Suprapubic skin (tissue), 4 donors: ENCODE results near the gene PARD3B. TPM values are rescaled to one million over a fixed set of nuclear protein-coding genes. Genes with fewer than 3 reads are reported as not detected.

Source experiments
- DNase-seq, 2 donors: peaks; one replicate each; pipeline ENCODE4 v3.0.0-alpha.2; 2019; ENCODE audit warnings: low spot score in 2 of 2
- H3K27ac ChIP-seq: fragments of 200-600 bp; sonication (generic); one replicate; pipeline ENCODE4 v1.5.1; 2019
- H3K27me3 ChIP-seq: fragments of 200-600 bp; sonication (generic); one replicate; pipeline ENCODE4 v1.5.1; 2019
- H3K36me3 ChIP-seq: fragments of 200-600 bp; sonication (generic); one replicate; pipeline ENCODE4 v1.5.1; 2019
- H3K4me1 ChIP-seq: fragments of 200-600 bp; sonication (generic); one replicate; pipeline ENCODE4 v1.5.1; 2019
- H3K4me3 ChIP-seq: fragments of 200-600 bp; sonication (generic); one replicate; pipeline ENCODE4 v1.5.1; 2019; ENCODE audit warnings: mild to moderate bottlenecking
- H3K9me3 ChIP-seq: fragments of 200-600 bp; sonication (generic); one replicate; pipeline ENCODE4 v1.5.1; 2019
- EP300 ChIP-seq: sonication (generic); formaldehyde crosslinking; IDR thresholded peaks from one replicate; pipeline ENCODE4 v1.6.1; 2017; ENCODE audit warnings: antibody characterized with exemption
- POLR2A ChIP-seq, 2 donors: fragments of 450-650 bp; IDR thresholded peaks; one replicate each; pipeline ENCODE4 v1.6.1; 2017; ENCODE audit warnings: antibody characterized with exemption in 2 of 2, mild to moderate bottlenecking in 2 of 2, moderate library complexity in 2 of 2
- POLR2AphosphoS5 ChIP-seq, 3 donors: sonication (generic); formaldehyde crosslinking; IDR thresholded peaks; one replicate each; pipeline ENCODE4 v1.6.1; 2017; ENCODE audit warnings: antibody characterized with exemption in 3 of 3
- WGBS: methylation state at CpG from one replicate; pipeline ENCODE4 v1.1.5; 2018; 5-methylcytosine and 5-hydroxymethylcytosine counted together
- total RNA-seq, 4 donors: library from RNA; depleted of rRNA; stranded (reverse); fragments of >200 nt; gene quantifications; one replicate each; pipeline ENCODE4 v1.1.0, GENCODE V29; 2016
- TF ChIP-seq, protein P1 (sequence below), 2 donors: fragments of 200-600 bp in 1 of 2; fragments of 450-650 bp in 1 of 2; sonication (generic) in 1 of 2; IDR thresholded peaks; one replicate each; pipeline ENCODE4 v1.5.1; 2016 to 2019; ENCODE audit warnings: antibody characterized with exemption in 2 of 2, mild to moderate bottlenecking in 1 of 2, moderate library complexity in 1 of 2

Gene PARD3B
- total RNA-seq, 4 donors from 2014 or later = 12.5 to 18.9 (median 15.5) TPM

GRCh38 chr2:205245001-205245400, 699.7 kb downstream of the PARD3B start:
- DNase-seq = no peak
- Histone ChIP-seq H3K36me3 (no peaks in the 10 kb centered on the region), H3K27ac (no peak overlapping the region), H3K4me3 (no peak overlapping the region), H3K27me3 (no peaks in the 10 kb centered on the region), H3K9me3 (no peaks in the 10 kb centered on the region), H3K4me1 (no peaks in the 10 kb centered on the region)
- WGBS = 34% methylated on average over 3 of the region's 3 CpGs
- no peak for TF ChIP-seq EP300
- no peak for TF ChIP-seq POLR2AphosphoS5 (IDR thresholded peaks at IDR 0.05)

DNA sequence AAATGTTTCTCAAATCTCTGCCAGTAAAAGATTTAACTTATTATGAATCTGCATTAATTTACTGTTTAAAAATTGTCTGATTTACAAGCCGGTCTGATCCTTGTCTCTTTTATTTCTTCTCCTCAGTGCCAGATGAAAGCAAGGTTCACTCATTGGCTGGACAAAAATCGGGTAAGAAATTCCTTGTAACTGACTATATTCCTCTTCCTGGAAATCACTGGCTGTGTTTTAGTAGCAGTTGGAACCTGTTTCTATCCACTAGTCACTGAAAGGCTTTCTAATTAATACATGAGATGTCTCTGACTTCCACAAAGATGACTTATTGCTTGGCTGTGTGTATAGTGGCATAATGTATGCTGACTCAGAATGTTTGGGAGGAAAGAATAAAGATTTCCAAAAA, 700.4 kb downstream of the PARD3B start:
- H3K4me1 ChIP-seq = no peaks in the 10 kb centered on the region
- no peak overlapping the region for H3K27ac ChIP-seq
- H3K27me3 ChIP-seq = no peaks in the 10 kb centered on the region
- DNase-seq = no peak
- 30% methylated on average over 2 of the region's 2 CpGs for WGBS
- no peaks in the 10 kb centered on the region for H3K36me3 ChIP-seq
- TF ChIP-seq EP300 = no peak
- no peak for TF ChIP-seq POLR2A (IDR thresholded peaks at IDR 0.05)
- no peak for TF ChIP-seq POLR2AphosphoS5 (IDR thresholded peaks at IDR 0.05)
- TF ChIP-seq, protein P1, sequence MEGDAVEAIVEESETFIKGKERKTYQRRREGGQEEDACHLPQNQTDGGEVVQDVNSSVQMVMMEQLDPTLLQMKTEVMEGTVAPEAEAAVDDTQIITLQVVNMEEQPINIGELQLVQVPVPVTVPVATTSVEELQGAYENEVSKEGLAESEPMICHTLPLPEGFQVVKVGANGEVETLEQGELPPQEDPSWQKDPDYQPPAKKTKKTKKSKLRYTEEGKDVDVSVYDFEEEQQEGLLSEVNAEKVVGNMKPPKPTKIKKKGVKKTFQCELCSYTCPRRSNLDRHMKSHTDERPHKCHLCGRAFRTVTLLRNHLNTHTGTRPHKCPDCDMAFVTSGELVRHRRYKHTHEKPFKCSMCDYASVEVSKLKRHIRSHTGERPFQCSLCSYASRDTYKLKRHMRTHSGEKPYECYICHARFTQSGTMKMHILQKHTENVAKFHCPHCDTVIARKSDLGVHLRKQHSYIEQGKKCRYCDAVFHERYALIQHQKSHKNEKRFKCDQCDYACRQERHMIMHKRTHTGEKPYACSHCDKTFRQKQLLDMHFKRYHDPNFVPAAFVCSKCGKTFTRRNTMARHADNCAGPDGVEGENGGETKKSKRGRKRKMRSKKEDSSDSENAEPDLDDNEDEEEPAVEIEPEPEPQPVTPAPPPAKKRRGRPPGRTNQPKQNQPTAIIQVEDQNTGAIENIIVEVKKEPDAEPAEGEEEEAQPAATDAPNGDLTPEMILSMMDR (IDR thresholded peaks at IDR 0.05) = no peak
- no peak overlapping the region for H3K4me3 ChIP-seq
- no peaks in the 10 kb centered on the region for H3K9me3 ChIP-seq

DNA sequence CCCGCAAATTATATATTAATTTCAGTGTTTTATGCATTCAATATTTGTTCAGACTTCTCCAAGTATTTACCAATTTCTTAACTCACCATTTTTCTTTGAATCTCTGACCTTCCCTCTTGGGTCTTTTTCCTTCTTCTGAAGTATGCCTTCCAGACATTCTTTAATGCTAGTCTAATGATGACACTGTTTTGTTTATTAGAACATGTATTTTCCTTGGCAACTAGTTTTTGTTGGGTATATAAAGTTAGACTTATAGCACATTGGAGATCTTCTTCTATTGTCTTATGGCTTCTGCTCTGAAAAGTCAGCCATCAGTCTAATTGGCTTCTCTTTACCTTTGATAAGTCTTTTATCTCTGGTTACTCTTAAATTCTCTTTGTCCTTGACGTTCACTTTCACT, 713.8 kb downstream of the PARD3B start:
- TF ChIP-seq, protein P1 (IDR thresholded peaks at IDR 0.05) = no peak
- TF ChIP-seq EP300 (no peak), POLR2AphosphoS5 (IDR thresholded peaks at IDR 0.05) (no peak), POLR2A (IDR thresholded peaks at IDR 0.05) (no peak)
- Histone ChIP-seq H3K27me3 (no peaks in the 10 kb centered on the region), H3K4me3 (no peak overlapping the region), H3K9me3 (no peaks in the 10 kb centered on the region), H3K4me1 (no peaks in the 10 kb centered on the region), H3K36me3 (no peaks in the 10 kb centered on the region), H3K27ac (no peak overlapping the region)
- no peak for DNase-seq
- WGBS = 95% methylated on average over 2 of the region's 2 CpGs

- 65% methylated on average over 1 of the region's 1 CpG for WGBS
- Histone ChIP-seq H3K27ac (no peak overlapping the region), H3K9me3 (no peaks in the 10 kb centered on the region)
Measured at GRCh38 chr2:205261516-205262020, 716.3 kb downstream of the PARD3B start.

GRCh38 chr2:205267323-205267722, 722.0 kb downstream of the PARD3B start:
- DNase-seq = no peak
- 98% methylated on average over 2 of the region's 2 CpGs for WGBS
- TF ChIP-seq POLR2A (IDR thresholded peaks at IDR 0.05) (no peak), POLR2AphosphoS5 (IDR thresholded peaks at IDR 0.05) (no peak), EP300 (no peak)
- TF ChIP-seq, protein P1 (IDR thresholded peaks at IDR 0.05) = no peak
- H3K4me3 ChIP-seq = no peak overlapping the region
- H3K27me3 ChIP-seq = no peaks in the 10 kb centered on the region
- H3K9me3 ChIP-seq = no peaks in the 10 kb centered on the region
- no peak overlapping the region for H3K27ac ChIP-seq
- no peaks in the 10 kb centered on the region for H3K36me3 ChIP-seq
- no peaks in the 10 kb centered on the region for H3K4me1 ChIP-seq

More at GRCh38 chr2:205261516-205262020, 716.3 kb downstream of the PARD3B start:
- no peaks in the 10 kb centered on the region for H3K36me3 ChIP-seq
- DNase-seq = no peak
- no peaks in the 10 kb centered on the region for H3K27me3 ChIP-seq
- H3K4me3 ChIP-seq = no peak overlapping the region
- no peaks in the 10 kb centered on the region for H3K4me1 ChIP-seq
- no peak for TF ChIP-seq EP300
- TF ChIP-seq POLR2A (IDR thresholded peaks at IDR 0.05) = no peak

- Histone ChIP-seq H3K36me3 (no peaks in the 10 kb centered on the region), H3K4me1 (no peaks in the 10 kb centered on the region), H3K4me3 (no peak overlapping the region), H3K27ac (no peak overlapping the region), H3K9me3 (no peaks in the 10 kb centered on the region), H3K27me3 (no peaks in the 10 kb centered on the region)
- no peak for DNase-seq
- 72% methylated on average over 4 of the region's 4 CpGs for whole genome bisulfite sequencing
- TF ChIP-seq EP300 (no peak), POLR2A (IDR thresholded peaks at IDR 0.05) (no peak), POLR2AphosphoS5 (IDR thresholded peaks at IDR 0.05) (no peak)
- TF ChIP-seq, protein P1 (IDR thresholded peaks at IDR 0.05) = no peak
Measured at GRCh38 chr2:205270689-205271088, 725.4 kb downstream of the PARD3B start.
